GM23338 (cell line): ENCODE measurements around the gene MRS2.

Source experiments
- CREB1 ChIP-seq: fragments of 250-450 bp; sonication (Bioruptor Pico); IDR thresholded peaks from 2 replicates; pipeline ENCODE4 v1.5.0; 2020; ENCODE audit warnings: low read depth, mild to moderate bottlenecking, moderate library complexity
- CTCF ChIP-seq, 2 experiments: fragments of 200-600 bp in 1 of 2; sonication (generic) in 1 of 2; conservative IDR thresholded peaks; 2 replicates each; pipeline versions ENCODE4 v1.5.1 to v1.6.1; 2016 to 2017; ENCODE audit warnings: antibody characterized with exemption in 2 of 2, low read depth in 2 of 2, mild to moderate bottlenecking in 2 of 2, moderate library complexity in 1 of 2
- ETS1 ChIP-seq: IDR thresholded peaks from 2 replicates; pipeline ENCODE4 v1.6.1; 2016; ENCODE audit warnings: antibody characterized with exemption
- EZH2phosphoT487 ChIP-seq: fragments of 200-600 bp; sonication (generic); IDR thresholded peaks from one replicate; pipeline ENCODE4 v1.8.1; 2018; ENCODE audit warnings: antibody characterized with exemption; ENCODE audit not compliant: unreplicated experiment
- NANOG ChIP-seq: IDR thresholded peaks from 2 replicates; pipeline ENCODE4 v1.6.1; 2016; ENCODE audit warnings: antibody characterized with exemption, borderline replicate concordance
- POLR2AphosphoS5 ChIP-seq: IDR thresholded peaks from 2 replicates; pipeline ENCODE4 v1.6.1; 2016; ENCODE audit warnings: antibody characterized with exemption, low read depth
- REST ChIP-seq: IDR thresholded peaks from one replicate; pipeline ENCODE4 v1.6.1; 2018; ENCODE audit warnings: antibody characterized with exemption; ENCODE audit not compliant: unreplicated experiment

- no peak for TF ChIP-seq CTCF (conservative IDR thresholded peaks at IDR 0.05; ENCODE audit: low read depth in 2 of 2)
- no peak for TF ChIP-seq EZH2phosphoT487
- no peak for TF ChIP-seq ETS1
- TF ChIP-seq POLR2AphosphoS5 = no peak
- no peak for TF ChIP-seq CREB1 (CRISPR knock-in tag)
- TF ChIP-seq REST = no peak
- TF ChIP-seq NANOG = no peak
These were observed 27.4 kb downstream of the MRS2 start for GRCh38 chr6:24430086-24430485.
